IPS-18a (cell line): Measurements from ENCODE around the gene CTLA4.

ENCODE experiments used
- H3K27ac ChIP-seq: one replicate; pipeline ENCODE4 v1.5.1; 2013; ENCODE audit warnings: low read length
- H3K27me3 ChIP-seq: one replicate; pipeline ENCODE4 v1.6.1; 2013; ENCODE audit warnings: mild to moderate bottlenecking, low read length; ENCODE audit not compliant: control insufficient read depth, insufficient read depth
- H3K36me3 ChIP-seq: one replicate; pipeline ENCODE4 v1.6.1; 2013; ENCODE audit warnings: low read depth, low read length; ENCODE audit not compliant: control insufficient read depth
- H3K4me1 ChIP-seq: one replicate; pipeline ENCODE4 v1.6.1; 2013; ENCODE audit warnings: low read depth, low read length; ENCODE audit not compliant: control insufficient read depth
- H3K4me3 ChIP-seq: one replicate; pipeline ENCODE4 v1.5.1; 2013; ENCODE audit warnings: low read length
- H3K9ac ChIP-seq: one replicate; pipeline ENCODE4 v1.6.1; 2013; ENCODE audit warnings: mild to moderate bottlenecking, low read length, moderate library complexity
- H3K9me3 ChIP-seq: one replicate; pipeline ENCODE4 v1.6.1; 2013; ENCODE audit warnings: low read depth, low read length; ENCODE audit not compliant: control insufficient read depth

CTLA4 gene

DNA sequence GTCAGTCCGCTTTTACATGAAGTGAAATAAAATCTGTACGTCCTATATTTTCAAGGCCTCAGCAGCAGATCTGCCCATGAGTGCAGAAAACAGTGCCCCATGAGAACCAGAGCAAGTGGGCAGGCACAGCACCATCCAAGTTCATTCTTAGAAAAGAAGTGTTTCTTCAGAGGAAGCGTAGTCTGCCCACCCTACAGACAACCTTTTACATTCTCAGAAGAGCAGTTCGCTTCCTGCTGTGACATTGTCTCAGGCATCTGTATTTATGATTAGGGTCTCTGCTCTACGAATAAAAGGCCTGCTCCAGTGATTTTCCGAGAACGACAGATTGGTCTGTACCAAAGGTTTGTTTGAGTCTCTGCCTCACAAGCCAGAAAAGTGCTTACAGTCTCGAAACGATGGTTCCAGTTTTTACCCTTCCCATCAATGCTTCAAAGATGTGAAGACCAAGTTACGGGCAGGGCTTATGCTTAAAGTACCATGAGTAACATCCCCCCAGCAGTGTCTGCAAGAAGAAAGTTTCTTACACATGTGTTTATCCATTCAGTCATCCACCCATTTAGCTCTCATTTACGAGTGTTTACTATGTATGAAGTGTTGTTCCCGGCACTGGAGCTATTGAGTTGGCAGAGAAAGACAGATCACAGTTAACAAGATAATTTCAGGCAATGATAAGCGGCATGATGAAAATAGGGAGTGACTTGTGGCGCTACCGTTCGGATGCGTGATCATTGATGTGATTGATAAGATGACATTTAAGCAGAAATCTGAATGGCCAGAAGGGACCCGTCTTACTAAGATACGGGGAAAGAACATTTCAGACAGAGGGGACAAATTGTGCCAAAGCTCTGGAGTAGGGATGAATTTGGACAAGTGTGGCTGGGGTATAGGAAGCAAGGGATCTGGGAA lies 31.4 kb upstream of the CTLA4 start:
- Histone ChIP-seq H3K36me3 (no peaks in the 10 kb centered on the region), H3K4me1 (peaks cover 7% of the 10 kb centered on the region), H3K27me3 (no peaks in the 10 kb centered on the region), H3K9me3 (no peaks in the 10 kb centered on the region), H3K4me3 (no peak overlapping the region), H3K9ac (no peak overlapping the region), H3K27ac (no peak overlapping the region)

DNA sequence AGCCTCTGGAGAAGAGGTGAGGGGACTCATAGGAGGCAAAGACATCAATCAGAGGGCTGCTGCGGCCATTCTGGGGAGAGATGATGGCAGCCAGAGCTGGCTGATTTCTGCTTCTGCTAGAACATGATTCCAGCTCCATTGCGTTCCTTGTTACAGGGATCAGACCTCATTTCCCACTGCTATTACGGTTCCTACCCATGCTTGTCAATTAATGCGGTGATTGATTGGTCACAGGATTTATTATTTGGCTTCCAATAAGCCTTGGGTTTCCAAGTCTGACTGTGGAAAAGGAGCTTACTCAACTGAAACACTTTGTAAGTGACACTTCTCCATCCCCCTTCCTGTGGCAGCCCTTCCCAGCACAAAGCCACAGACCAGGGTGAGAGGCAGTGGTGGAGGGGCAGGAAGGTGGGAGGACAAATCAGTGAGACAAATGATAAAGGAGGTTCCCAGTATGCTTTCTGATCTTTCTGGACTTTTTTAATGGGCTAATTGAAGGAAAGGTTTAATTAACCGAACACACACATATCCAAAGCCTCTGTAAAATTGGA lies 26.8 kb upstream of the CTLA4 start:
- Histone ChIP-seq H3K27me3 (no peaks in the 10 kb centered on the region), H3K4me1 (peaks cover 6% of the 10 kb centered on the region), H3K36me3 (no peaks in the 10 kb centered on the region)

DNA sequence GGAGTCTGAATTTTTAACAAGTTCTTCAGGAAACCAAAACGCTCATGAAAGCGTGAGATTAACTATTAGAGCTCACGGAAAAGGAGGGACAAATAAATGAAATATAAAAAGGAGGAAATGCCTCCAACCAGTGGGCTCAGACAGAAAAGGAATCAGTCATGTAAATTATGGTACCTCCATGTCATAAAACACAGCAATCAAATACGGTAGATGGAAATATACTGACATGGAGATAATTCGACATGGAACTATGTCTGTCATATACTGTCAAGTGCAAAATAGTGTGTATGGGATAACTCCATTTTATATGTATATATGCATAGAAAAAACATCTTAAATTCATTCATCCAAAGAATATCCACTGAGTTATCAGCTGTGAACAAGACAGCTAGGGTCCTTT lies 25.9 kb upstream of the CTLA4 start:
- Histone ChIP-seq H3K4me1 (no peaks in the 10 kb centered on the region), H3K4me3 (no peak overlapping the region), H3K27me3 (no peaks in the 10 kb centered on the region), H3K9ac (no peak overlapping the region), H3K27ac (no peak overlapping the region), H3K9me3 (no peaks in the 10 kb centered on the region), H3K36me3 (no peaks in the 10 kb centered on the region)

More for the DNA sequence above, 26.8 kb upstream of the CTLA4 start:
- H3K4me3 ChIP-seq: no peak overlapping the region
- H3K9me3 ChIP-seq: no peaks in the 10 kb centered on the region
- no peak overlapping the region for H3K9ac ChIP-seq
- H3K27ac ChIP-seq: no peak overlapping the region

DNA sequence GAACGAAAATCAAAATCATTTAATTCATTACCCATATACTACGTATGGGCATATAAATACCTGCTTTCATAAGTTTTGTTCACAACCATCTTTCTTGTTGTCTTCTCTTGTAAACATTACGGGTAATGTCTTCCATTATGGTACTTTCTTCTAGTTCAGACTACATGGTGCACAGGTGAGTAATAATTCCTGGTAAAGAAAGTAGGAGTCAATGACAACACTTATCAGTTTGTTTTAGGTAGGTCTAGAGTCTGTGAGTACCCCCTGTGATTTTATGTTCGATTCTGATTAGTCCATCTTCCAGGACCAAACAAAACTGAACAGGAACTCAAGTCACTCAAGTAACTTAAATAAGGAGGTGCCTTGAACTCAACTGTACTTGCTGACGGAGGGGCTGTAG lies 25.2 kb upstream of the CTLA4 start:
- no peaks in the 10 kb centered on the region for H3K4me1 ChIP-seq
- H3K9me3 ChIP-seq: no peaks in the 10 kb centered on the region
- no peaks in the 10 kb centered on the region for H3K27me3 ChIP-seq
- H3K4me3 ChIP-seq: no peak overlapping the region
- no peak overlapping the region for H3K27ac ChIP-seq
- no peak overlapping the region for H3K9ac ChIP-seq
- no peaks in the 10 kb centered on the region for H3K36me3 ChIP-seq

DNA sequence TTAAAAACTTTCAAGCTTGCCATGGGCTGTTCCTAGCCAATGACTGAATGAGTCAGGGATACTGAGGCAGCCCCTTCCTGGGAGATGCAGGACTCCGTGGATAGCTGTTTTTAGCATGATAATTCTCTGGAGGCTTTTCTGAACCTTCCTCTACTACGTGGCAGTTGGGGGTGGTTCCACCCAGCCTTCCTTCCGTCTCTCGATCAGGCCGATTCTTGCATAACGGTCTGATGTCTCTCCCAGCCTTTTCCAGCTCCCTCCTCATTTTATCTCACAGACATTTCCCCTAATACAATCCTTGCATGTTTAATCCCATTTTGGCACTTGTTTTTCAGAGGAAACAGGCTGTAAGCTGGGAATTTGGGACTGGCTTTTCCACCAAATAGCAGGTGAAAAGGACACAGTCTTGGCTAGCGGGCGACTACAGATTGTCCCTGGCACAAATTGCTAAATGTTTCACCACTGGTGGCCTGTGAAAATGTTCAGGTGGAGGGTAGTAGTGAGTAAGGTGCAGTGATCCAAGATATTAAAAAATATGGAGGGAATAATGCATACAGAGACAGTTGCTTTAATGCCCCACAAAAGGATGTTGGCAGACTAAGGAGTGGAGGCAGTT lies 21.0 kb upstream of the CTLA4 start:
- no peak overlapping the region for H3K9ac ChIP-seq
- no peaks in the 10 kb centered on the region for H3K4me1 ChIP-seq
- H3K27ac ChIP-seq: no peak overlapping the region
- H3K27me3 ChIP-seq: no peaks in the 10 kb centered on the region
- H3K9me3 ChIP-seq: no peaks in the 10 kb centered on the region
- H3K4me3 ChIP-seq: no peak overlapping the region
- no peaks in the 10 kb centered on the region for H3K36me3 ChIP-seq

DNA sequence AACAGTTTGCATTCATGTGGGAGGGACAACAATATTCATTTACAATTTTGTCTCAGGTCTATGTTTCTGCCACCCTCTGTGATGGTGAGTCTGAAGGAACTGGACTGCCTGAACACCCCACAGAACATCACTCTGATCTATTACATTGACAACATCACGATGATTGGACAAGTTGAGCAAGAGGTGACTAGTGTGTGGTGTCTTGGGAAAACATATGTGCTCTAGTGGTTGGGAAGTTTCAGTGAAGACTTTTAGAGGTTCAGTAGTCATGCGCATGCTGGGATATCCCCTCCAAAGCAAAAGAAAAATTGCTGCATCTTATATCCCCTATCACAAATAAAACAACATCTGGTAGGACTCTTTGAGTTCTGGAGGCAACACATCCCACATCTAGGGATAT lies 18.6 kb upstream of the CTLA4 start:
- Histone ChIP-seq H3K36me3 (no peaks in the 10 kb centered on the region), H3K9me3 (no peaks in the 10 kb centered on the region), H3K4me1 (no peaks in the 10 kb centered on the region), H3K27me3 (no peaks in the 10 kb centered on the region), H3K9ac (no peak overlapping the region), H3K27ac (no peak overlapping the region), H3K4me3 (no peak overlapping the region)

DNA sequence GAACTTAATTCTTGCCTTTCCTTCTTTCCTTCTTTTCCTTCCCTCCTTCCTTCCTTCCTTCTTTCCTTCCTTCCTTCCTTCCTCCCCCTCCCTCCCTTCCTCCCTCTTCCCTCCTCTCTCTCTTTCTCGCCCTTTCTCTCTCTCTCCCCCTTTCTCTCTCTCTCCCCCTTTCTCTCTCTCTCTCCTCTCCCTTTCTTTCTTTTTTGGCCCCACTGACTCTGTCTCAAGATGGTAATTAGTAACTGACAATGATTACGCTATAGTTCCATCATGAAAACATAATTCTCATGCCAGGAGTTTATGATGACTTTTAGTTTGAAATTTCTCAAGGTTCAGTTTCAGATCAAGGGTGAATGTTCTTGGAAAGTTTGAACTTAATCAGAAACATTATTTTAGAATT lies 14.8 kb upstream of the CTLA4 start:
- Histone ChIP-seq H3K9ac (no peak overlapping the region), H3K4me3 (no peak overlapping the region), H3K4me1 (no peaks in the 10 kb centered on the region), H3K27me3 (no peaks in the 10 kb centered on the region), H3K27ac (no peak overlapping the region), H3K9me3 (no peaks in the 10 kb centered on the region), H3K36me3 (no peaks in the 10 kb centered on the region)

DNA sequence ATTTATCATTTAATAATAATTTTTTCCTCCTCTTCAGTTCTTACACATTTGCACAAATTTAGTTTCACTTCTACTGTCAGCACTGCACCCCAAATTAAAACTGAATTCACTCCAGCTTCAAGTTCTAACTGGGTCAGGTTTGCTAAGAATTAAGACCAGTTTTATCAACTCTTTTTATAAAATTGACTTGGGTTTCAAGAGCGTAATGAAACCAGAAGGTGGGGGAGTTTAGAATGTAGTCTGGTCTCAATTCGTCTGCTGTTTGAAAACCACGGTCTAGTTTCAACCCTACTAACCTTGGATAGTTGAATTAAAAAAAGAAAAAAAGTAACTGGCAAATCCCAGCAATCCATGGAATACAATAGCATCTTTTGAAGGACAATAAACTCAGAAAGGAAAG lies 14.3 kb upstream of the CTLA4 start:
- Histone ChIP-seq H3K36me3 (no peaks in the 10 kb centered on the region), H3K27ac (no peak overlapping the region), H3K27me3 (no peaks in the 10 kb centered on the region), H3K9ac (no peak overlapping the region), H3K4me3 (no peak overlapping the region), H3K4me1 (no peaks in the 10 kb centered on the region), H3K9me3 (no peaks in the 10 kb centered on the region)

DNA sequence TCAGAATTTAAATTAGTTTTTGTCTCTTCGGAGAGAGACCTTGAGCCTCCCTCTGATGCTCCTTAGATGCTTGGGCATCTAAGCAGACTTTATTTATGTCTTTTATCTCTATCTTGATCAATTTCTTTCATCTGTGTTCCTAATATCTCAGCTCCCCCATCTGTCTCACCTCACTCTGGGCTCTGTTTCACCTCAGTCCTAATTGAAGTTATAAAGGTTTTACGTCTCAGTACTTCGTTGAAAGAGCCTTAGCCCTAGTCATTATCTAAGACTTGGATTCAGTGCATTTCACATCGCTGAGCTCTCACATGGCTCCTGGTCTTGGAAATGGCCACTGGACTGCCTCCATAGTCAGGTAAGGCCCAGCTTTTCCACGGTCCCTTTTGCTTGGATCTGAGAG lies 13.8 kb upstream of the CTLA4 start:
- no peaks in the 10 kb centered on the region for H3K4me1 ChIP-seq
- no peak overlapping the region for H3K9ac ChIP-seq
- no peaks in the 10 kb centered on the region for H3K27me3 ChIP-seq

DNA sequence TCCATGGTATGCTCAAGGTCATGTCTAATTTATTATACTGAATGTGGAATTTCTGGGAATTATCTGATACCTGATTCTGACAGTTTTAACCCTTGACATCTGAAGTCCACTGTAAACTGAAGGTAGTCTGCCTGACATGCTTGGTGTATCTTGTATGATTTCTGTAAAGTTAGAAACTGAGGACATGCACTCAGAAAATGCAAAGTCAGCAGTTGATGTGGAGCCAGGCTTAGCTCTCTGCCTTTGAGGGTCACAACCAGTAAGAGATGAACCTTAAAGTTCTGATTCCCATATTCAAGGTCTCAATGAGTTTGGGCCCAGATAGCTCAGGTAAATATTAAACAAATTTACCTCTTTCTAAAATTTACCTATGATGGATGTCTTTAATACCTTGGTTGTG lies 12.3 kb upstream of the CTLA4 start:
- Histone ChIP-seq H3K36me3 (no peaks in the 10 kb centered on the region), H3K9me3 (no peaks in the 10 kb centered on the region), H3K27ac (no peak overlapping the region), H3K27me3 (no peaks in the 10 kb centered on the region), H3K4me3 (no peak overlapping the region), H3K9ac (no peak overlapping the region), H3K4me1 (no peaks in the 10 kb centered on the region)

More for the DNA sequence above, 13.8 kb upstream of the CTLA4 start:
- Histone ChIP-seq H3K27ac (no peak overlapping the region), H3K9me3 (no peaks in the 10 kb centered on the region), H3K36me3 (no peaks in the 10 kb centered on the region), H3K4me3 (no peak overlapping the region)

DNA sequence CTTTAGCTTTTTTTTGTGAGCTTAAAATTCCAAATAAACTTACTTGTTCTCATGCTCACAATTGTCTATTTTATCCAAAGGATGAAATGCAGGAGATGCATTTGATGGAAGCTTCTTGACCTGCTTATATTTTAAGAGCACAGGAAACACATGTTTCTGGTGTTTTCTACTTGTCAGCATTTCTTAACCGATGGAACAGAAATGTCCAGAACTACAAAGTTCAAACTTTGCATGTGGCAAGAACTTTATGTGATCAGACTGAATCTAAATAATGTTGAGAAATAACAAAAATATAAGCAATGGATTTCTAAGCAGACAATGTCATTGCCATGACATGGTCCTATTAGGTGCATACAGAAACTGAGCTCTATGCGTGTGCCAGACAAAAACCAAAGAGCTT lies 9.9 kb upstream of the CTLA4 start:
- H3K4me3 ChIP-seq: no peak overlapping the region
- no peaks in the 10 kb centered on the region for H3K27me3 ChIP-seq
- no peak overlapping the region for H3K9ac ChIP-seq
- no peaks in the 10 kb centered on the region for H3K36me3 ChIP-seq
- H3K27ac ChIP-seq: no peak overlapping the region
- no peaks in the 10 kb centered on the region for H3K9me3 ChIP-seq
- peaks cover 3% of the 10 kb centered on the region for H3K4me1 ChIP-seq
